ENCODE results near the gene SAMD4A.
A peak's percentile ranks its signal among the peaks of the same experiment; 100 is the strongest.

SAMD4A gene

GRCh38 chr14:54690887-54691286 lies 124.0 kb downstream of the SAMD4A start:
- Mint-ChIP-seq H3K36me3 (ENCODE audit: low read depth) (no peaks in the 10 kb centered on the region), H3K4me1 (peaks cover 38% of the 10 kb centered on the region), H3K27ac (no peak overlapping the region), H3K4me3 (no peak overlapping the region), H3K27me3 (ENCODE audit: low read depth) (peaks cover 4% of the 10 kb centered on the region), H3K9me3 (no peaks in the 10 kb centered on the region)
- TF ChIP-seq CTCF (IDR thresholded peaks at IDR 0.05; ENCODE audit: unreplicated experiment in 3 of 3) = no peak

- H3K4me3 Mint-ChIP-seq = no peak overlapping the region
- H3K9me3 Mint-ChIP-seq = no peaks in the 10 kb centered on the region
- no peaks in the 10 kb centered on the region for H3K36me3 Mint-ChIP-seq (ENCODE audit: low read depth)
- peak overlapping the region in 2 of 3 experiments; percentile 61 to 84 for H3K27ac Mint-ChIP-seq
- peaks cover 36% of the 10 kb centered on the region for H3K4me1 Mint-ChIP-seq
- TF ChIP-seq CTCF (IDR thresholded peaks at IDR 0.05; ENCODE audit: unreplicated experiment in 3 of 3) = peak; percentile 74 to 85 (median 84)
- peaks cover 4% of the 10 kb centered on the region for H3K27me3 Mint-ChIP-seq (ENCODE audit: low read depth)
Observed at GRCh38 chr14:54691525-54692283, 124.8 kb downstream of the SAMD4A start.

GRCh38 chr14:54692284-54692772 lies 125.4 kb downstream of the SAMD4A start:
- Mint-ChIP-seq H3K4me1 (peaks cover 36% of the 10 kb centered on the region), H3K27me3 (ENCODE audit: low read depth) (peaks cover 4% of the 10 kb centered on the region), H3K4me3 (no peak overlapping the region), H3K27ac (peak overlapping the region; percentile 61 to 84 (median 64)), H3K9me3 (no peaks in the 10 kb centered on the region), H3K36me3 (ENCODE audit: low read depth) (no peaks in the 10 kb centered on the region)
- TF ChIP-seq CTCF (IDR thresholded peaks at IDR 0.05; ENCODE audit: unreplicated experiment in 3 of 3) = no peak

- Mint-ChIP-seq H3K27me3 (ENCODE audit: low read depth) (peaks cover 4% of the 10 kb centered on the region), H3K4me3 (no peak overlapping the region), H3K36me3 (ENCODE audit: low read depth) (no peaks in the 10 kb centered on the region), H3K27ac (no peak overlapping the region), H3K4me1 (peaks cover 44% of the 10 kb centered on the region), H3K9me3 (no peaks in the 10 kb centered on the region)
- TF ChIP-seq CTCF (IDR thresholded peaks at IDR 0.05; ENCODE audit: unreplicated experiment in 3 of 3) = no peak
Observed at GRCh38 chr14:54693761-54694160, 126.8 kb downstream of the SAMD4A start.

- H3K27ac Mint-ChIP-seq = no peak overlapping the region
- H3K4me3 Mint-ChIP-seq = no peak overlapping the region
- no peaks in the 10 kb centered on the region for H3K36me3 Mint-ChIP-seq (ENCODE audit: low read depth)
Observed at GRCh38 chr14:54695196-54695595, 128.3 kb downstream of the SAMD4A start.

More at GRCh38 chr14:54695196-54695595, 128.3 kb downstream of the SAMD4A start:
- Mint-ChIP-seq H3K27me3 (ENCODE audit: low read depth) (peaks cover 4% of the 10 kb centered on the region), H3K4me1 (peaks cover 57% of the 10 kb centered on the region), H3K9me3 (no peaks in the 10 kb centered on the region)
- TF ChIP-seq CTCF (IDR thresholded peaks at IDR 0.05; ENCODE audit: unreplicated experiment in 3 of 3) = no peak
